Measurements from ENCODE around the gene UNC13D. TPM values are rescaled to one million over a fixed set of nuclear protein-coding genes. Genes with fewer than 3 reads are reported as not detected.

UNC13D gene
- total RNA-seq, 1 experiment from 2014 or later, result 20.2 TPM

DNA sequence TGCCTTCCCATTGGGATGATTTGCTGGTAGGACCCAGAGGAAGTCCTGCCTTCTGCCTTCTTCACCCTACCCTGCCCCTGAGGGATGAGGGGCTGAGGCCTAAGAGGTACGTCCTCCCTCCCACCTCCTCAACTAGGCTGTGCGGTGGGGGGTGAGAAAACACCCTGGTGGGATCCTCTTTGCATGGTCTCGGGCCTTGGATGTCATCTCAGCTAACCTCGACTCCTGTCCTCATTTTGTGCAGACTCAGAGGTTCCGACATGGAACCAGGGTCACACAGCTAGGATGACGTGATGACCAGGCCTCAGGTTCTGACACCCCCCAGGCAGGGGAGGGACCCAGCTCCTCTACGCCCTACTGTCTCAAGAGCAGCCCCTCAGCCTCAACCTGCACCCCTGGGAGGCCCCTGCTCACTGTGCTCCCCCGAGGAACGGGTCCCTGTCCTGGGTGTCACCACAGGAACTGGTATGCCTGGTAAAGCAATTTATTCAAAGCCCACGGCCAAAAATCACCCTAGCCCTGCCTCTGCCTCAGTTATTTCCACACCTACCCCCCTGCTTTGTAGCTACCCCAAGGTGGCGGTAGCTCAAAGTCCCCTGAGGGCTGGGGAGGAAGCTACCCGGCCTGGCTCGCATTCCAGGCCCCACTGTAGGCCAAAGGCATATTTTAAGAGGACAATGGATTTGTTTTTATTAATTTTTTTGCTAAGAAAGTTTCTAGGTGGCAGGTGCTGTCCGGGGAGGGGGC, 17.5 kb downstream of the UNC13D start:
- ATAC-seq (0 out of 2 replicates have a peak, but pooled peaks have one; percentile 9), DNase-seq (ENCODE audit: low read depth, low spot score) (no peak)
- no peaks in the 10 kb centered on the region for H3K9me2 ChIP-seq (ENCODE audit: insufficient read depth)
- H3K9ac ChIP-seq (ENCODE audit: low read length), result no peak overlapping the region
- BruUV-seq (replicated peaks), result no TSS peak
- RAD21 ChIA-PET (ENCODE audit: low non-redundant PET in 1 of 2, low total read pairs in 2 of 2, uncharacterized antibody in 2 of 2, unreplicated experiment in 2 of 2), result interaction anchor here in 1 of 2 experiments (0.5 to 0.9 kb wide), 2 partner anchors 42 to 61 kb away, joined by 3 to 4 read pairs; partner anchors contain the start of gene GALK1
- H3K27ac ChIP-seq (ENCODE audit: low read depth, low read length), result peak overlapping the region; percentile 27; the same call in 1 of the 2 replicates
- H3K4me2 ChIP-seq (ENCODE audit: low read length), result no peak overlapping the region
- intact Hi-C loops (cut with micrococcal nuclease), result no loop called here
- TF ChIP-seq, protein P1, sequence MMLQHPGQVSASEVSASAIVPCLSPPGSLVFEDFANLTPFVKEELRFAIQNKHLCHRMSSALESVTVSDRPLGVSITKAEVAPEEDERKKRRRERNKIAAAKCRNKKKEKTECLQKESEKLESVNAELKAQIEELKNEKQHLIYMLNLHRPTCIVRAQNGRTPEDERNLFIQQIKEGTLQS (IDR thresholded peaks at IDR 0.05), result no peak
- TF ChIP-seq EZH2phosphoT487 (IDR thresholded peaks at IDR 0.05; ENCODE audit: borderline replicate concordance), result no peak
- TF ChIP-seq POLR2A (IDR thresholded peaks at IDR 0.05; ENCODE audit: borderline replicate concordance, extremely low read depth, insufficient read depth, insufficient read length), result no peak
- TF ChIP-seq ZNF274 (IDR thresholded peaks at IDR 0.05; ENCODE audit: low read depth, low read length), result no peak
- TF ChIP-seq POLR2AphosphoS5 (IDR thresholded peaks at IDR 0.05; ENCODE audit: low read depth, low read length), result peak; percentile 17; the same call in 1 of the 2 replicates
- no peak for TF ChIP-seq ZFX (IDR thresholded peaks at IDR 0.05)
- TF ChIP-seq, protein P2, sequence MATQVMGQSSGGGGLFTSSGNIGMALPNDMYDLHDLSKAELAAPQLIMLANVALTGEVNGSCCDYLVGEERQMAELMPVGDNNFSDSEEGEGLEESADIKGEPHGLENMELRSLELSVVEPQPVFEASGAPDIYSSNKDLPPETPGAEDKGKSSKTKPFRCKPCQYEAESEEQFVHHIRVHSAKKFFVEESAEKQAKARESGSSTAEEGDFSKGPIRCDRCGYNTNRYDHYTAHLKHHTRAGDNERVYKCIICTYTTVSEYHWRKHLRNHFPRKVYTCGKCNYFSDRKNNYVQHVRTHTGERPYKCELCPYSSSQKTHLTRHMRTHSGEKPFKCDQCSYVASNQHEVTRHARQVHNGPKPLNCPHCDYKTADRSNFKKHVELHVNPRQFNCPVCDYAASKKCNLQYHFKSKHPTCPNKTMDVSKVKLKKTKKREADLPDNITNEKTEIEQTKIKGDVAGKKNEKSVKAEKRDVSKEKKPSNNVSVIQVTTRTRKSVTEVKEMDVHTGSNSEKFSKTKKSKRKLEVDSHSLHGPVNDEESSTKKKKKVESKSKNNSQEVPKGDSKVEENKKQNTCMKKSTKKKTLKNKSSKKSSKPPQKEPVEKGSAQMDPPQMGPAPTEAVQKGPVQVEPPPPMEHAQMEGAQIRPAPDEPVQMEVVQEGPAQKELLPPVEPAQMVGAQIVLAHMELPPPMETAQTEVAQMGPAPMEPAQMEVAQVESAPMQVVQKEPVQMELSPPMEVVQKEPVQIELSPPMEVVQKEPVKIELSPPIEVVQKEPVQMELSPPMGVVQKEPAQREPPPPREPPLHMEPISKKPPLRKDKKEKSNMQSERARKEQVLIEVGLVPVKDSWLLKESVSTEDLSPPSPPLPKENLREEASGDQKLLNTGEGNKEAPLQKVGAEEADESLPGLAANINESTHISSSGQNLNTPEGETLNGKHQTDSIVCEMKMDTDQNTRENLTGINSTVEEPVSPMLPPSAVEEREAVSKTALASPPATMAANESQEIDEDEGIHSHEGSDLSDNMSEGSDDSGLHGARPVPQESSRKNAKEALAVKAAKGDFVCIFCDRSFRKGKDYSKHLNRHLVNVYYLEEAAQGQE (IDR thresholded peaks at IDR 0.05; ENCODE audit: low read depth), result no peak
- no peak for TF ChIP-seq CEBPB (IDR thresholded peaks at IDR 0.05; ENCODE audit: low read depth)
- H3K9me3 ChIP-seq (ENCODE audit: control insufficient read depth in 1 of 2, insufficient read depth in 1 of 2, low read depth in 1 of 2, low read length in 2 of 2), result no peaks in the 10 kb centered on the region
- CTCF ChIA-PET, result interaction anchor here (0.7 to 1.9 kb wide), 13 partner anchors 9 to 112 kb away, joined by 3 to 15 read pairs (median 6); partner anchors contain the start of genes GALK1 and WBP2
- H3K36me3 ChIP-seq (ENCODE audit: control insufficient read depth in 1 of 2, insufficient read depth in 2 of 2, low read length in 2 of 2), result peaks cover 4 to 18% of the 10 kb centered on the region in 2 experiments; a peak in 3 of 4 replicates
- H3K4me1 ChIP-seq (ENCODE audit: control insufficient read depth in 1 of 2, insufficient read depth in 2 of 2, low read length in 2 of 2), result peaks cover under 1 to 3% of the 10 kb centered on the region in 2 experiments; a peak in 2 of 4 replicates
- no peaks in the 10 kb centered on the region for H3K79me2 ChIP-seq (ENCODE audit: insufficient read depth, low read length)
- POLR2A ChIA-PET, result interaction anchor here (0.8 to 4.2 kb wide), 5 partner anchors 12 to 52 kb away, joined by 3 to 32 read pairs (median 3); a partner anchor contains a TSS
- no peak overlapping the region for H3K4me3 ChIP-seq (replicated peaks in 1 of 2; ENCODE audit: low read depth in 1 of 2, low read length in 2 of 2)
- H2AFZ ChIP-seq (ENCODE audit: low read depth, low read length, poor library complexity, severe bottlenecking), result no peak overlapping the region
- H3K27me3 ChIP-seq (ENCODE audit: insufficient read depth, low read length), result no peaks in the 10 kb centered on the region
- no peaks in the 10 kb centered on the region for H4K20me1 ChIP-seq (ENCODE audit: insufficient read depth)
